Measurements from ENCODE around the gene DHX15. TPM values are rescaled to one million over a fixed set of nuclear protein-coding genes. Genes with fewer than 3 reads are reported as not detected.

The DHX15 gene
- total RNA-seq, 1 donor from 2014 or later = 46.6 TPM

- no peak for DNase-seq (ENCODE audit: low spot score in 2 of 2)
- Histone ChIP-seq H3K9me3 (no peaks in the 10 kb centered on the region), H3K27ac (no peak overlapping the region), H3K27me3 (no peaks in the 10 kb centered on the region), H3K36me3 (no peaks in the 10 kb centered on the region), H3K4me1 (peaks cover 5 to 16% of the 10 kb centered on the region in 2 donors), H3K4me3 (peak overlapping the region; percentile 94 to 98)
- no peak for TF ChIP-seq CTCF (IDR thresholded peaks at IDR 0.05)
- intact Hi-C loops (cut with DNase I) = loop anchor here (5.0 to 10.0 kb wide), 5 partner anchors 72 to 580 kb away; partner anchors contain the start of gene SEPSECS
Observed at GRCh38 chr4:24582235-24582832, 2.0 kb downstream of the DHX15 start.

GRCh38 chr4:24578364-24578763 lies 6.0 kb downstream of the DHX15 start:
- DNase-seq (ENCODE audit: low spot score in 2 of 2) = no peak
- intact Hi-C loops (cut with DNase I) = no loop called here
- H3K4me1 ChIP-seq = peaks cover 5 to 12% of the 10 kb centered on the region in 2 donors
- no peak overlapping the region for H3K27ac ChIP-seq
- no peaks in the 10 kb centered on the region for H3K27me3 ChIP-seq
- TF ChIP-seq CTCF (IDR thresholded peaks at IDR 0.05) = no peak
- H3K9me3 ChIP-seq = no peaks in the 10 kb centered on the region
- peaks cover 21 to 29% of the 10 kb centered on the region in 2 donors for H3K36me3 ChIP-seq
- H3K4me3 ChIP-seq = no peak overlapping the region

- H3K4me3 ChIP-seq = no peak overlapping the region
- TF ChIP-seq CTCF (IDR thresholded peaks at IDR 0.05) = no peak
- no peaks in the 10 kb centered on the region for H3K9me3 ChIP-seq
- H3K27me3 ChIP-seq = no peaks in the 10 kb centered on the region
- peaks cover 26 to 35% of the 10 kb centered on the region in 2 donors for H3K36me3 ChIP-seq
- no peak overlapping the region for H3K27ac ChIP-seq
- H3K4me1 ChIP-seq = peaks cover 0 to 7% of the 10 kb centered on the region in 2 donors
- no peak for DNase-seq (ENCODE audit: low spot score in 2 of 2)
- intact Hi-C loops (cut with DNase I) = no loop called here
Observed at GRCh38 chr4:24576276-24576675, 8.1 kb downstream of the DHX15 start.

GRCh38 chr4:24574236-24574635 lies 10.1 kb downstream of the DHX15 start:
- intact Hi-C loops (cut with DNase I) = no loop called here
- no peaks in the 10 kb centered on the region for H3K9me3 ChIP-seq
- no peak for TF ChIP-seq CTCF (IDR thresholded peaks at IDR 0.05)
- no peaks in the 10 kb centered on the region for H3K27me3 ChIP-seq
- peaks cover 26 to 35% of the 10 kb centered on the region in 2 donors for H3K36me3 ChIP-seq
- DNase-seq (ENCODE audit: low spot score in 2 of 2) = no peak
- H3K4me1 ChIP-seq = peaks cover 0 to 4% of the 10 kb centered on the region in 2 donors
- no peak overlapping the region for H3K4me3 ChIP-seq
- H3K27ac ChIP-seq = no peak overlapping the region

GRCh38 chr4:24573582-24573981 lies 10.8 kb downstream of the DHX15 start:
- no peaks in the 10 kb centered on the region for H3K9me3 ChIP-seq
- no peak for DNase-seq (ENCODE audit: low spot score in 2 of 2)
- H3K27ac ChIP-seq = no peak overlapping the region
- no peaks in the 10 kb centered on the region for H3K27me3 ChIP-seq
- intact Hi-C loops (cut with DNase I) = no loop called here
- TF ChIP-seq CTCF (IDR thresholded peaks at IDR 0.05) = no peak
- peaks cover 0 to 4% of the 10 kb centered on the region in 2 donors for H3K4me1 ChIP-seq
- H3K4me3 ChIP-seq = no peak overlapping the region
- H3K36me3 ChIP-seq = peaks cover 26 to 35% of the 10 kb centered on the region in 2 donors

Measured in ascending aorta (tissue), 2 donors.